NT2/D1 (cell line): Measurements from ENCODE around the gene AGBL4.

ENCODE experiments used
- DNase-seq: peaks from one replicate; pipeline ENCODE4 v3.0.0-alpha.2; 2011; ENCODE audit warnings: low read depth, low spot score
- H3K27me3 ChIP-seq: 2 replicates; pipeline ENCODE4 v1.6.0; 2011; ENCODE audit warnings: mild to moderate bottlenecking; ENCODE audit not compliant: insufficient read length, insufficient read depth
- H3K36me3 ChIP-seq: 2 replicates; pipeline ENCODE4 v1.6.1; 2011; ENCODE audit warnings: mild to moderate bottlenecking, low read length, mixed read lengths; ENCODE audit not compliant: insufficient read depth, insufficient read length
- H3K4me1 ChIP-seq: 2 replicates; pipeline ENCODE4 v1.5.1; 2011; ENCODE audit not compliant: insufficient read depth, insufficient read length
- H3K4me3 ChIP-seq: 2 replicates; pipeline ENCODE4 v1.5.1; 2011; ENCODE audit warnings: low read depth; ENCODE audit not compliant: insufficient read length
- H3K9ac ChIP-seq: 2 replicates; pipeline ENCODE4 v1.6.0; 2011; ENCODE audit warnings: low read depth; ENCODE audit not compliant: insufficient read length
- H3K9me3 ChIP-seq: 2 replicates; pipeline ENCODE4 v1.5.1; 2011; ENCODE audit warnings: mild to moderate bottlenecking, low read length; ENCODE audit not compliant: insufficient read depth
- SUZ12 ChIP-seq: IDR thresholded peaks from 2 replicates; pipeline ENCODE4 v1.6.1; 2011; ENCODE audit not compliant: insufficient read length, insufficient read depth; ENCODE audit errors: extremely low read depth
- ZNF274 ChIP-seq: IDR thresholded peaks from 2 replicates; pipeline ENCODE4 v1.6.1; 2011; ENCODE audit warnings: mild to moderate bottlenecking, low read depth, low read length

AGBL4 gene

DNA sequence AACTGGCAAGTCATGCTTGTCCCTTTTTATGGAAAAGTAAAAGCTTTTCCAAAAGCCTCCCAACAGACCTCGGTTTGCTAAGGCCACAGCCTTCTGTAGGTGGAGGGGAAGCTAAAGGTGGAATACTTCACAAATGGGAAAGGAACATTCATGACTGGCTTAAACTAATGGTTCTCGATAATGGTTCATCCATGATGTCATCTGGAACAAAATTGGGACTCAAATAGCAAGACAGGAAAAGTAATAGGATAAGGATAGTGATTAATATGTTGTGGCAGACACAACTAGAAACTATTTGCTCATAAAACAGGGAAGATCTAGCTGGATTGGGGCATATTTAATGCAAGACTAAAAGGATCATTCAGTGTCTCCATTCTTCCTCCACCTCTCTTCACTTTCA lies 1535.0 kb downstream of the AGBL4 start:
- no peaks in the 10 kb centered on the region for H3K27me3 ChIP-seq
- TF ChIP-seq SUZ12 (no peak), ZNF274 (no peak)
- no peaks in the 10 kb centered on the region for H3K36me3 ChIP-seq
- no peak overlapping the region for H3K4me3 ChIP-seq
- H3K9me3 ChIP-seq: no peaks in the 10 kb centered on the region
- no peak for DNase-seq
- H3K4me1 ChIP-seq: no peaks in the 10 kb centered on the region
- H3K9ac ChIP-seq: no peak overlapping the region
